Body of pancreas (tissue), 4 donors: ENCODE measurements around the gene SLC22A23.
A peak's percentile ranks its signal among the peaks of the same experiment; 100 is the strongest.

Experiments
- POLR2A ChIP-seq, 3 donors: fragments of 450-650 bp; IDR thresholded peaks; one replicate each; pipeline ENCODE4 v1.6.1; 2016; ENCODE audit warnings: antibody characterized with exemption in 3 of 3, mild to moderate bottlenecking in 2 of 3
- TF ChIP-seq, protein P1 (sequence below), 7 experiments: fragments of 450-650 bp in 4 of 7; fragments of 200-600 bp in 3 of 7; sonication (generic) in 3 of 7; IDR thresholded peaks; one replicate each; pipeline ENCODE4 v1.5.1; 2016 to 2019; ENCODE audit warnings: antibody characterized with exemption in 7 of 7

DNA sequence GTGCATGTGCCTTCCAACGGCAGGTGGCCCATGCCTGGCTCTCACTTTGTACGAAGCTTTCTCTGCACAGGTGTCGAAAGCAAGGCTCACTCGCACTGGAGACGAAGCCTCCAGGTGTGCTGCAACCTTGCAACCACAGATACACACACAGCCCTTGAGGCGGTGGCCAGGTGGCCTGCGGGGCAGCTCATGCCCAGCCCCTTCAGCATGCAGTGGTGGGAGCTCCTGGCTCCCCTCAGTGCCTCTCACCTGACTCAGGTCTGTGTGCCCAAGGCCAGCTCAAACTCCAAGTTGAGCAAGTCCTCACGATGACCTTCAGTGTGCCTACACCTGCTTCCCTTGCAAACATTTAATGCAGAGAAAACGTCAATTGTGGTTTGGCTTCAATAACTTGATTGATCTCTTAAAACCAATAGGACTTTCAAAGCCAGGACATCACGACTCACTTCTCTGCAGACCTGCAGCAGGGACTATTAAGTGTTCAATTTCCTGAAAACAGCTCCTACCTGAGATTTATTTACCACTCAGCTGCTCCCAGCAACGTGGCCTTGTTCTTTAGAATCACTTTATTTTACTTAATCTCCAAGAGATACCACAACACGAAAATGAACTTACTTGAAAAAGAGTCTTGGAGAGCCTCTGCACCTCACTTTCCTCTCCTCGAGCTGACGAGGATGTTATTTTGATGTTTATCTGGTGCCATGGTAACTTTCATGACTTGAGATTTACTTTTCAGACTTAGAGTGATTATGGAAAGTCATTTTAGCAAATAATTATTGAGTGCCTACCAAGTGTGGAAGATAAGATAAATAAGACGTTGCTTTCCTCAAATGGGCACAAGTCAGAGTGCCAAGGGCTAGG is 86.3 kb downstream of the SLC22A23 start:
- TF ChIP-seq, protein P1, sequence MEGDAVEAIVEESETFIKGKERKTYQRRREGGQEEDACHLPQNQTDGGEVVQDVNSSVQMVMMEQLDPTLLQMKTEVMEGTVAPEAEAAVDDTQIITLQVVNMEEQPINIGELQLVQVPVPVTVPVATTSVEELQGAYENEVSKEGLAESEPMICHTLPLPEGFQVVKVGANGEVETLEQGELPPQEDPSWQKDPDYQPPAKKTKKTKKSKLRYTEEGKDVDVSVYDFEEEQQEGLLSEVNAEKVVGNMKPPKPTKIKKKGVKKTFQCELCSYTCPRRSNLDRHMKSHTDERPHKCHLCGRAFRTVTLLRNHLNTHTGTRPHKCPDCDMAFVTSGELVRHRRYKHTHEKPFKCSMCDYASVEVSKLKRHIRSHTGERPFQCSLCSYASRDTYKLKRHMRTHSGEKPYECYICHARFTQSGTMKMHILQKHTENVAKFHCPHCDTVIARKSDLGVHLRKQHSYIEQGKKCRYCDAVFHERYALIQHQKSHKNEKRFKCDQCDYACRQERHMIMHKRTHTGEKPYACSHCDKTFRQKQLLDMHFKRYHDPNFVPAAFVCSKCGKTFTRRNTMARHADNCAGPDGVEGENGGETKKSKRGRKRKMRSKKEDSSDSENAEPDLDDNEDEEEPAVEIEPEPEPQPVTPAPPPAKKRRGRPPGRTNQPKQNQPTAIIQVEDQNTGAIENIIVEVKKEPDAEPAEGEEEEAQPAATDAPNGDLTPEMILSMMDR (IDR thresholded peaks at IDR 0.05), result peak in 3 of 7 experiments; percentile 4 to 32 (median 29)
- TF ChIP-seq POLR2A (IDR thresholded peaks at IDR 0.05), result peak in 1 of 3 donors; percentile 11
